Spleen (tissue), 7 donors: ENCODE data around the gene RMI1.
"Not testable (repeated sequence)": the region's sequence is repeated elsewhere in the genome, so short reads cannot be mapped to it uniquely, and the experiment has no call there.

Experiments
- CTCF ChIP-seq, 11 experiments: fragments of 200-600 bp in 7 of 11; fragments of 450-650 bp in 4 of 11; sonication (generic) in 4 of 11; IDR thresholded peaks in 8 of 11; conservative IDR thresholded peaks in 3 of 11; 1 replicate in 7 of 11; 2 replicates in 4 of 11; pipeline versions ENCODE4 v1.4.0 to v1.8.0; 2016 to 2021; ENCODE audit warnings: antibody characterized with exemption in 11 of 11, inconsistent platforms in 4 of 11, mild to moderate bottlenecking in 1 of 11
- POLR2A ChIP-seq, 3 donors: fragments of 450-650 bp; IDR thresholded peaks; one replicate each; pipeline ENCODE4 v1.5.1; 2017; ENCODE audit warnings: antibody characterized with exemption in 3 of 3, mild to moderate bottlenecking in 1 of 3
- donor health status: DM: no; HTN: no; CAD: no; lungs with moderate emphysema.
- donor health status: DM: no; HTN: no; CAD: no.
- donor health status: DM: no; HTN: no; CAD: no.

- not testable (repeated sequence) for TF ChIP-seq CTCF (IDR thresholded peaks at IDR 0.05 in 8 of 11, conservative IDR thresholded peaks at IDR 0.05 in 3 of 11); POLR2A (IDR thresholded peaks at IDR 0.05)
Observed at GRCh38 chr9:84041857-84042256, 61.3 kb downstream of the RMI1 start.
